ENCODE results near the gene TNIK.

DNA sequence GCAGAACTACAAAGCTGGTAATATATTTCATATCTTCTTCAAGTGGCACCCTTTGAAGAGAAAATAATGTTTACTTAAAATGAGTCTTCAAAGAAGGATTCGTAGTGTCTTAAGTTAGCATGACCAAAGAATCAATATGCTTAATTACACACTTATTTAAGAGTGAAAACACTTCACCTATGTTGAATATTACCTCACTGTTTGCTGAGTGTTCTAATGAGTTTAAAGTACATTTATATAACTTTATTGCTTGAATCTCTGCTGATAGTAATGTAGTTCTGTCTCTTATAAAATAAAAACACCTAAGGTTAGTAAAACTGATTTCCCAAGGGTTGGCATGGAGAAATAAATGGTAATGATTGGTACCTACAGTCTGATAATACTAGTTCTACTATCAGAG is 290.3 kb downstream of the TNIK start:
- TF ChIP-seq ZFX (IDR thresholded peaks at IDR 0.05; ENCODE audit: borderline replicate concordance): no peak
- TF ChIP-seq, protein P1, sequence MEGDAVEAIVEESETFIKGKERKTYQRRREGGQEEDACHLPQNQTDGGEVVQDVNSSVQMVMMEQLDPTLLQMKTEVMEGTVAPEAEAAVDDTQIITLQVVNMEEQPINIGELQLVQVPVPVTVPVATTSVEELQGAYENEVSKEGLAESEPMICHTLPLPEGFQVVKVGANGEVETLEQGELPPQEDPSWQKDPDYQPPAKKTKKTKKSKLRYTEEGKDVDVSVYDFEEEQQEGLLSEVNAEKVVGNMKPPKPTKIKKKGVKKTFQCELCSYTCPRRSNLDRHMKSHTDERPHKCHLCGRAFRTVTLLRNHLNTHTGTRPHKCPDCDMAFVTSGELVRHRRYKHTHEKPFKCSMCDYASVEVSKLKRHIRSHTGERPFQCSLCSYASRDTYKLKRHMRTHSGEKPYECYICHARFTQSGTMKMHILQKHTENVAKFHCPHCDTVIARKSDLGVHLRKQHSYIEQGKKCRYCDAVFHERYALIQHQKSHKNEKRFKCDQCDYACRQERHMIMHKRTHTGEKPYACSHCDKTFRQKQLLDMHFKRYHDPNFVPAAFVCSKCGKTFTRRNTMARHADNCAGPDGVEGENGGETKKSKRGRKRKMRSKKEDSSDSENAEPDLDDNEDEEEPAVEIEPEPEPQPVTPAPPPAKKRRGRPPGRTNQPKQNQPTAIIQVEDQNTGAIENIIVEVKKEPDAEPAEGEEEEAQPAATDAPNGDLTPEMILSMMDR (IDR thresholded peaks at IDR 0.05): no peak
